Esophagus muscularis mucosa (tissue), 4 donors: ENCODE data around the gene RWDD1.

Experiments
- EP300 ChIP-seq: sonication (generic); formaldehyde crosslinking; IDR thresholded peaks from one replicate; pipeline ENCODE4 v1.6.1; 2017; ENCODE audit warnings: antibody characterized with exemption
- POLR2A ChIP-seq: fragments of 450-650 bp; IDR thresholded peaks from one replicate; pipeline ENCODE4 v1.6.1; 2017; ENCODE audit warnings: antibody characterized with exemption, moderate library complexity, mild to moderate bottlenecking, low read depth
- POLR2AphosphoS5 ChIP-seq, 2 donors: sonication (generic); formaldehyde crosslinking; IDR thresholded peaks; one replicate each; pipeline ENCODE4 v1.6.1; 2017; ENCODE audit warnings: antibody characterized with exemption in 2 of 2
- TF ChIP-seq, protein P1 (sequence below), 3 experiments: fragments of 200-600 bp in 2 of 3; fragments of 450-650 bp in 1 of 3; sonication (generic) in 2 of 3; IDR thresholded peaks; one replicate each; pipeline ENCODE4 v1.5.1; 2017 to 2019; ENCODE audit warnings: antibody characterized with exemption in 3 of 3, mild to moderate bottlenecking in 2 of 3, moderate library complexity in 1 of 3

DNA sequence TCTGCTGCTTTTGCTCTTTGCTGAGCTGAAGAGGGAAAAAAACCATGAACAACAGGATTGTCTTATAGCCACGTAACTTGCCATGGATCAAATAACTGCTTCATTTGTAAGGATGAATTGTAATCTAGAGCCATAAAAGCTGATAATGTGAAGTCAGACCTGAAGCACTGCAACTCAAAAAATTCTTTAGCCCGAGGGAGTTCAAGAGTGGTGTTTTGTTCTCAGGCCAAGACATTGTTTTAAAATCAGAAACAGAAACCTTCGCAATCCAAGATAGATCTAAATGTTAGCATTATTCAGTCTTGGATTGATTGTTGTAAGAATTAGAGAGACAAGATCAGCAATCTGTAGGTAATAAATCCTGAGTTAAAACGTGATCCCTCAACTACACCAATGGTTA is 25.7 kb upstream of the RWDD1 start, which contains the start of gene TRAPPC3L:
- TF ChIP-seq POLR2A (no peak), EP300 (no peak), POLR2AphosphoS5 (IDR thresholded peaks at IDR 0.05) (no peak)
- TF ChIP-seq, protein P1, sequence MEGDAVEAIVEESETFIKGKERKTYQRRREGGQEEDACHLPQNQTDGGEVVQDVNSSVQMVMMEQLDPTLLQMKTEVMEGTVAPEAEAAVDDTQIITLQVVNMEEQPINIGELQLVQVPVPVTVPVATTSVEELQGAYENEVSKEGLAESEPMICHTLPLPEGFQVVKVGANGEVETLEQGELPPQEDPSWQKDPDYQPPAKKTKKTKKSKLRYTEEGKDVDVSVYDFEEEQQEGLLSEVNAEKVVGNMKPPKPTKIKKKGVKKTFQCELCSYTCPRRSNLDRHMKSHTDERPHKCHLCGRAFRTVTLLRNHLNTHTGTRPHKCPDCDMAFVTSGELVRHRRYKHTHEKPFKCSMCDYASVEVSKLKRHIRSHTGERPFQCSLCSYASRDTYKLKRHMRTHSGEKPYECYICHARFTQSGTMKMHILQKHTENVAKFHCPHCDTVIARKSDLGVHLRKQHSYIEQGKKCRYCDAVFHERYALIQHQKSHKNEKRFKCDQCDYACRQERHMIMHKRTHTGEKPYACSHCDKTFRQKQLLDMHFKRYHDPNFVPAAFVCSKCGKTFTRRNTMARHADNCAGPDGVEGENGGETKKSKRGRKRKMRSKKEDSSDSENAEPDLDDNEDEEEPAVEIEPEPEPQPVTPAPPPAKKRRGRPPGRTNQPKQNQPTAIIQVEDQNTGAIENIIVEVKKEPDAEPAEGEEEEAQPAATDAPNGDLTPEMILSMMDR (IDR thresholded peaks at IDR 0.05), result no peak
